ENCODE data around the gene FYTTD1. TPM values are rescaled to one million over a fixed set of nuclear protein-coding genes. Genes with fewer than 3 reads are reported as not detected.
A peak's percentile ranks its signal among the peaks of the same experiment; 100 is the strongest.

FYTTD1 gene
- total RNA-seq, 2 experiments from 2014 or later = 75.8 to 78.2 TPM

DNA sequence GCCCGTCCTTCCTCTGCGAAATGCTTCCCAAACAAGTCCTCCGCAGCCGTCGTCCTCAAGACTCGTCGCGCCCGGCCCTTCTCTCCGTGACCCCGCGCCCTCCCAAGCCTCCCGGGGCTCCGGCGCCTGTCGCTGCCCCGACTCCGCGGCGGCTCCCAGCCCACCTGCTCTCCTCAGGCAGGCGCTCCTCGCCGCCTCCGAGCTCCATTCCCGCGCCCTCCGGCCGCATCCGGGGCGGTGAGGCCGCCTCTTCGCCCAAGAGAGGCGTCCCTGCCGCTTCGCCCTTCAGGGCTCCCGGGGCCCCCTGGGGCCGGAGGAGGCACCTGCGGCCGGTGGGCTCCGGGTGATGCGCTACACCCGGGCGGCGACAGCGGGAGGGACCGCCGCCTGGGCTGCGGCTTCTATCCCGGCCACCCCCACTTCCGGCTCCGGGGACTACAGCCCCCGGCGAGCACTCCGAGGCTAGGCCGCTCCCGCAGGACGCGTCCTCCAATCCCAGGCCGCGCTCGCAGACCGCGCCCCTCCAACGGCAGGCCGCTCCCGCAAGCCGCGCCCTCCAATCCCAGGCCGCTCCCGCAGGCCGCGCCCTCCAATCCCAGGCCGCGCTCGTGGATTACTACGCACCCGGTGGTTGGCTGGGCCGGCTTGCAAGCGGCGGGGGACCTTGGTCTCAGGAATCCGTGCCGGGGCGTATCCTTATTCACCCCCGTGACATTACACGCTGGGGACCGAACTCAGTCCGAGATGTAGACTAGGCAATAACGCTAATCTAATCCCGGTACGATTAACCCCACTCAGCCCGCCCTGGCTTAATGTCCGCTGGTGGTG is 13.0 kb upstream of the FYTTD1 start, which contains the start of gene RUBCN:
RUBCN (minus strand) TSS at position 414 of the 828 bp plus-strand sequence; CDS start at position 229, 185 bp downstream.
- intact Hi-C loops (cut with DNase I, micrococcal nuclease) = loop anchor here (1.0 kb wide), 4 partner anchors 13 to 24 kb away; partner anchors contain the start of gene FYTTD1 (in 1 of the 2)
- Histone ChIP-seq H3K27me3 (ENCODE audit: control insufficient read depth in 1 of 2, insufficient read depth in 2 of 2, low read length in 2 of 2) (no peaks in the 10 kb centered on the region), H3K27ac (ENCODE audit: low read depth in 1 of 2, low read length in 2 of 2) (peak within 1 kb of the TSS; percentile 68 to 72), H3K9me3 (ENCODE audit: control insufficient read depth in 1 of 2, insufficient read depth in 1 of 2, low read length in 2 of 2) (no peaks in the 10 kb centered on the region), H3K36me3 (ENCODE audit: insufficient read depth, low read length) (peaks cover 4% of the 10 kb centered on the region), H3K4me1 (ENCODE audit: insufficient read depth, low read length) (peaks cover 36% of the 10 kb centered on the region), H3K4me3 (ENCODE audit: low read length) (peak within 1 kb of the TSS; percentile 78)
- Mint-ChIP-seq H3K9me3 (no peaks in the 10 kb centered on the region), H3K27me3 (no peaks in the 10 kb centered on the region), H3K4me3 (peak within 1 kb of the TSS; percentile 98), H3K36me3 (ENCODE audit: low read depth) (peaks cover 6% of the 10 kb centered on the region), H3K27ac (peak within 1 kb of the TSS; percentile 87), H3K4me1 (ENCODE audit: low read depth) (peaks cover 36% of the 10 kb centered on the region)
- ChIA-PET POLR2A (interaction anchor here (1.0 to 2.8 kb wide), 6 partner anchors 12 to 54 kb away, joined by 3 to 38 read pairs (median 4); partner anchors contain the start of gene LRCH3), CTCF (interaction anchor here (0.7 kb wide), 1 partner anchor 15 kb away, joined by 3 read pairs; no protein-coding TSS in a partner anchor)
- peak; percentile 95 for ATAC-seq (ENCODE audit: poor library complexity)
- DNase-seq = peak; percentile 82 to 98 (median 90)
- TF ChIP-seq, protein P1, sequence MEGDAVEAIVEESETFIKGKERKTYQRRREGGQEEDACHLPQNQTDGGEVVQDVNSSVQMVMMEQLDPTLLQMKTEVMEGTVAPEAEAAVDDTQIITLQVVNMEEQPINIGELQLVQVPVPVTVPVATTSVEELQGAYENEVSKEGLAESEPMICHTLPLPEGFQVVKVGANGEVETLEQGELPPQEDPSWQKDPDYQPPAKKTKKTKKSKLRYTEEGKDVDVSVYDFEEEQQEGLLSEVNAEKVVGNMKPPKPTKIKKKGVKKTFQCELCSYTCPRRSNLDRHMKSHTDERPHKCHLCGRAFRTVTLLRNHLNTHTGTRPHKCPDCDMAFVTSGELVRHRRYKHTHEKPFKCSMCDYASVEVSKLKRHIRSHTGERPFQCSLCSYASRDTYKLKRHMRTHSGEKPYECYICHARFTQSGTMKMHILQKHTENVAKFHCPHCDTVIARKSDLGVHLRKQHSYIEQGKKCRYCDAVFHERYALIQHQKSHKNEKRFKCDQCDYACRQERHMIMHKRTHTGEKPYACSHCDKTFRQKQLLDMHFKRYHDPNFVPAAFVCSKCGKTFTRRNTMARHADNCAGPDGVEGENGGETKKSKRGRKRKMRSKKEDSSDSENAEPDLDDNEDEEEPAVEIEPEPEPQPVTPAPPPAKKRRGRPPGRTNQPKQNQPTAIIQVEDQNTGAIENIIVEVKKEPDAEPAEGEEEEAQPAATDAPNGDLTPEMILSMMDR (IDR thresholded peaks at IDR 0.05) = no peak

DNA sequence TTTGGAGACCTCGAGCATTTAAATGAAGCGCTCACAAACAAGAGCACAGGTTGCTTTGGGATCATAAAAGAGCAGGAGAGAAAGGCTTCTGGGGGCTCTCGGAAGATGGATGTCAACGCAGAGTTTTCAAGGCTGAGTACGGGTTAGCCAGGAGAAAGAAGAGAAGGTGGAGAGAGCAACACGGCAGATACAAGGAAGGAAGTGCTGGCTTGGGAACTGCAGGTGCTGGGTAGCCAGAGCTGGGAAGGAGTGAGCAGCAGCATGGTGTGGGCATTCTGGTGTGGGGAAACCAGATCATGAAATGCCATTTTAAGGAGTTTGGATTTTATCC is 12.4 kb upstream of the FYTTD1 start:
- peaks cover 33% of the 10 kb centered on the region for H3K4me1 ChIP-seq (ENCODE audit: insufficient read depth, low read length)
- H3K27ac ChIP-seq (ENCODE audit: low read depth in 1 of 2, low read length in 2 of 2) = peak overlapping the region; percentile 68 to 72
- H3K27me3 Mint-ChIP-seq = no peaks in the 10 kb centered on the region
- H3K27me3 ChIP-seq (ENCODE audit: control insufficient read depth in 1 of 2, insufficient read depth in 2 of 2, low read length in 2 of 2) = no peaks in the 10 kb centered on the region
- peaks cover 36% of the 10 kb centered on the region for H3K4me1 Mint-ChIP-seq (ENCODE audit: low read depth)
- H3K27ac Mint-ChIP-seq = peak overlapping the region; percentile 87
- intact Hi-C loops (cut with DNase I, micrococcal nuclease) = loop anchor here in 1 of 2 experiments (1.0 kb wide), 1 partner anchor 12 kb away; the partner anchor contains the start of gene FYTTD1
- CTCF ChIA-PET = no interaction called here
- no peak for ATAC-seq (ENCODE audit: poor library complexity)
- no peaks in the 10 kb centered on the region for H3K36me3 ChIP-seq (ENCODE audit: insufficient read depth, low read length)
- peak overlapping the region; percentile 78 for H3K4me3 ChIP-seq (ENCODE audit: low read length)
- H3K36me3 Mint-ChIP-seq (ENCODE audit: low read depth) = peaks cover 6% of the 10 kb centered on the region
- H3K9me3 Mint-ChIP-seq = no peaks in the 10 kb centered on the region
- DNase-seq = no peak
- peak overlapping the region; percentile 98 for H3K4me3 Mint-ChIP-seq
- POLR2A ChIA-PET = interaction anchor here (1.1 to 2.8 kb wide), 5 partner anchors 12 to 54 kb away, joined by 3 to 38 read pairs (median 4); partner anchors contain the start of gene LRCH3
- no peaks in the 10 kb centered on the region for H3K9me3 ChIP-seq (ENCODE audit: control insufficient read depth in 1 of 2, insufficient read depth in 1 of 2, low read length in 2 of 2)
- TF ChIP-seq, protein P1 (IDR thresholded peaks at IDR 0.05) = no peak

DNA sequence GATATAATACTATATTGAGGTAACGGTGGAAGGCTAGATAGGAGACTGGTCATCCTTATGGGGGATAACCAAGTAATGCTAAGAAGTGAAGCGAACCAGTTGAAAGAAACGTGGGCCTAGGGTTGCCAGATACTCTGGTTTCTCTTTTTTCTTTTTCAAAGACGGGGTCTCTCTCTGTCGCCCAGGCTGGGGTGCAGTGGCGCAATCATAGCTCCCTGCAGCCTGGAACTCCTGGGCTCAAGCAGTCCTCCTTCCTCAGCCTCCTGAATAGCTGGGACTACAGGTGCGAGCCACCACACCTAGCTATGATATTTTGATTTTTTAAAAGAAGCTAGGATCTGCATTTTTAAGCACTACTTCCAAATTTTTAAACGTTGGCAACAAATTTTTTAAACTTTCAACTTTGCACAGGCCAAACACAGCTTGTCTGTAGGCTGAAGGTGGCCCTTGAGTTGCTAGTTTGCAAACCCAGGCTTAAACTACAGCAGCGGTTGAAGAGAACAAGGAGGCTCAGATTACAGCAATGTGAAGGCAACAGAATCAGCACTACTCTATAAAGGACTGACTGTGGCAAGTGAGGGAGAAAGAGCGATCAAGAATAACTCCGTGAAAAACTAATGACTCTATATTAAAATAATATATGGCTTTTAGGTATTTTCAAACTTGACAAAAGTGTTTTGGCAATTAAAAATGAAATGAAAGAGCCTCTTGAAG is 11.8 kb upstream of the FYTTD1 start:
- Histone ChIP-seq H3K4me3 (ENCODE audit: low read length) (peak overlapping the region; percentile 78), H3K4me1 (ENCODE audit: insufficient read depth, low read length) (peaks cover 31% of the 10 kb centered on the region), H3K9me3 (ENCODE audit: control insufficient read depth in 1 of 2, insufficient read depth in 1 of 2, low read length in 2 of 2) (no peaks in the 10 kb centered on the region), H3K27ac (ENCODE audit: low read depth in 1 of 2, low read length in 2 of 2) (peak overlapping the region; percentile 68 to 72), H3K36me3 (ENCODE audit: insufficient read depth, low read length) (no peaks in the 10 kb centered on the region), H3K27me3 (ENCODE audit: control insufficient read depth in 1 of 2, insufficient read depth in 2 of 2, low read length in 2 of 2) (no peaks in the 10 kb centered on the region)
- peaks cover 6% of the 10 kb centered on the region for H3K36me3 Mint-ChIP-seq (ENCODE audit: low read depth)
- H3K4me3 Mint-ChIP-seq = peak overlapping the region; percentile 98
- intact Hi-C loops (cut with DNase I, micrococcal nuclease) = loop anchor here in 1 of 2 experiments (1.0 kb wide), 1 partner anchor 11 kb away; the partner anchor contains the start of gene FYTTD1
- ATAC-seq (ENCODE audit: poor library complexity) (no peak), DNase-seq (no peak)
- H3K4me1 Mint-ChIP-seq (ENCODE audit: low read depth) = peaks cover 36% of the 10 kb centered on the region
- POLR2A ChIA-PET = interaction anchor here (1.1 to 2.8 kb wide), 3 partner anchors 11 to 53 kb away, joined by 3 to 7 read pairs (median 4); partner anchors contain the start of gene LRCH3
- H3K27me3 Mint-ChIP-seq = no peaks in the 10 kb centered on the region
- CTCF ChIA-PET = no interaction called here
- H3K27ac Mint-ChIP-seq = peak overlapping the region; percentile 87
- no peaks in the 10 kb centered on the region for H3K9me3 Mint-ChIP-seq
- TF ChIP-seq, protein P1 (IDR thresholded peaks at IDR 0.05) = no peak

Data from CD4-positive, alpha-beta T cell (primary cell).